DMS114 treated with DMSO at 0.1 percent for 48 hours (cell line): Measurements from ENCODE around the gene PCSK9.
A peak's percentile ranks its signal among the peaks of the same experiment; 100 is the strongest.

Source experiments
- DNase-seq: peaks from one replicate; lab custom pipeline; 2025; ENCODE audit not compliant: unreplicated experiment; lab: John Stamatoyannopoulos, UW

Gene PCSK9

DNA sequence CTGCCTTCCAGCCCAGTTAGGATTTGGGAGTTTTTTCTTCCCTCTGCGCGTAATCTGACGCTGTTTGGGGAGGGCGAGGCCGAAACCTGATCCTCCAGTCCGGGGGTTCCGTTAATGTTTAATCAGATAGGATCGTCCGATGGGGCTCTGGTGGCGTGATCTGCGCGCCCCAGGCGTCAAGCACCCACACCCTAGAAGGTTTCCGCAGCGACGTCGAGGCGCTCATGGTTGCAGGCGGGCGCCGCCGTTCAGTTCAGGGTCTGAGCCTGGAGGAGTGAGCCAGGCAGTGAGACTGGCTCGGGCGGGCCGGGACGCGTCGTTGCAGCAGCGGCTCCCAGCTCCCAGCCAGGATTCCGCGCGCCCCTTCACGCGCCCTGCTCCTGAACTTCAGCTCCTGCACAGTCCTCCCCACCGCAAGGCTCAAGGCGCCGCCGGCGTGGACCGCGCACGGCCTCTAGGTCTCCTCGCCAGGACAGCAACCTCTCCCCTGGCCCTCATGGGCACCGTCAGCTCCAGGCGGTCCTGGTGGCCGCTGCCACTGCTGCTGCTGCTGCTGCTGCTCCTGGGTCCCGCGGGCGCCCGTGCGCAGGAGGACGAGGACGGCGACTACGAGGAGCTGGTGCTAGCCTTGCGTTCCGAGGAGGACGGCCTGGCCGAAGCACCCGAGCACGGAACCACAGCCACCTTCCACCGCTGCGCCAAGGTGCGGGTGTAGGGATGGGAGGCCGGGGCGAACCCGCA, at the start of gene PCSK9:
Gene PCSK9 (plus strand): TSS at position 207 of the 741 bp plus-strand sequence. CDS start 290 bp downstream, at position 497.
- no peak for DNase-seq

GRCh38 chr1:54989968-54990810, 49.2 kb upstream of the PCSK9 start:
- DNase-seq: no peak

DNA sequence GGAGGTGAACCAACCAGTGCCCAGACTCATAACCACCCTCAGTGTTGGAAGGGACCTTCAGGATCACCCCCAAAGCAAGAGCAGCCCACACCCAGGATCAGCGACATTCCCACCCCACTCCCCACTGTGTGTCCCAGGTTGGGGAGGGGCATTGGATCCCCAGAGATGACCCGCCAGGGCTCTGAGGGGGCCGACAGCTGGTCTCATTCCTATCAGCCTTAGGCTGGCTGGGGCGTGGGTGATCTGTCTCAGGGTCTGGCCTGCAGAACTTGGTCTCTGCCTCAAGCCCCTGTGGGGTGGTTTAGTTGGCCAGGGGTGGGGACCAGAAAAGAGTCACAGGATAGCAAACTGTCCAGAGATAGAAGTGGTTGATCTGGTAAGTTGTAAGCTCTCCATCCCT, 48.4 kb upstream of the PCSK9 start:
- no peak for DNase-seq

GRCh38 chr1:54991939-54992338, 47.4 kb upstream of the PCSK9 start:
- no peak for DNase-seq

- no peak for DNase-seq
Measured at GRCh38 chr1:54993140-54993539, 46.2 kb upstream of the PCSK9 start.

GRCh38 chr1:54994355-54994990, 44.9 kb upstream of the PCSK9 start:
- no peak for DNase-seq

- no peak for DNase-seq
Measured at GRCh38 chr1:54995013-54995760, 44.2 kb upstream of the PCSK9 start.

- no peak for DNase-seq
Measured at GRCh38 chr1:54995835-54996234, 43.5 kb upstream of the PCSK9 start.

- peak; percentile 10 for DNase-seq
Measured at GRCh38 chr1:54996359-54996868, 42.9 kb upstream of the PCSK9 start.

- no peak for DNase-seq
Measured at GRCh38 chr1:54996869-54997710, 42.3 kb upstream of the PCSK9 start.

GRCh38 chr1:54997711-54997986, 41.7 kb upstream of the PCSK9 start:
- no peak for DNase-seq

DNA sequence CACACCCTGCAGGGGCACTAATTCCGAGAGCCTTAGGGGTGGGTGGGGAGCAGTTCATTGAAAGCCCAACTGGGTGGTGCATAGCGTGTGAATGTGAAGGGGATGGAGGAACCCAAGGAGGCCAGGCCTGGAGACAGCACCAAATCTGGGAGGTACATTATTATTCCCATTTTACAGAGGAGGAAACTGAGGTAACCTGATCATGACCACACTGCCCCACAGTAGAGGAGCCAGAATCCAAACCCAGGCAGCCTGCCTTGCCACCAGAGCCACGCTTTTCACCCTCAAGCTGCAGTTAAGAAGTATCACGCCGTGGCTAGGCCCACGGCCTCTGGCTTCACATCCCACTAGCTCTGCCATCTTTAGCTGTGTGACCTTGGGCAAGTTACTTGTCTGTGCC, 41.2 kb upstream of the PCSK9 start:
- no peak for DNase-seq

DNA sequence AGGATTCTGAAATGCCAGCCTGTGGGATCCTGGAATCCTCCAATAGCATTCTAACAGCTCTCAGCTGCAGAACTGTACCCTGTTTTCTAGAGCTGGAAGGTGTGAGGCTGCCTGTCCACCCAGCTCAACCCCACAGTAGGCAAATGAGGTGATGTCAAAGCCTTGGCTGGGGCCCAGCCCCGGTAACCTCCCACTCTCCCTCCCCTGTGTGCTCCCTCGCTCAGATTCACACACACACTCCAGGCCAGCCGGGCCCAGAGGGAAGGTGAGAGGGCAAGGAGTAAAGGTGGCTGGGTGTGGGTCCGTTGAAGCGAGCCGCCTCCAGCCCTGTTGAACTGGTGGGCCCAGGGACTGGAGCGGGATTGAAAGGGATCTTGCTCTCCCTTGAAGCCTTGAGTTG, 40.7 kb upstream of the PCSK9 start, which contains the start of gene BSND:
Gene BSND (plus strand): TSS at position 257 of the 400 bp plus-strand sequence. CDS start 254 bp downstream, outside the sequence.
- DNase-seq: no peak

- DNase-seq: no peak
Measured at GRCh38 chr1:55000110-55001085, 39.0 kb upstream of the PCSK9 start.

GRCh38 chr1:55001311-55001710, 38.0 kb upstream of the PCSK9 start:
- no peak for DNase-seq

GRCh38 chr1:55002686-55003085, 36.7 kb upstream of the PCSK9 start:
- DNase-seq: no peak

DNA sequence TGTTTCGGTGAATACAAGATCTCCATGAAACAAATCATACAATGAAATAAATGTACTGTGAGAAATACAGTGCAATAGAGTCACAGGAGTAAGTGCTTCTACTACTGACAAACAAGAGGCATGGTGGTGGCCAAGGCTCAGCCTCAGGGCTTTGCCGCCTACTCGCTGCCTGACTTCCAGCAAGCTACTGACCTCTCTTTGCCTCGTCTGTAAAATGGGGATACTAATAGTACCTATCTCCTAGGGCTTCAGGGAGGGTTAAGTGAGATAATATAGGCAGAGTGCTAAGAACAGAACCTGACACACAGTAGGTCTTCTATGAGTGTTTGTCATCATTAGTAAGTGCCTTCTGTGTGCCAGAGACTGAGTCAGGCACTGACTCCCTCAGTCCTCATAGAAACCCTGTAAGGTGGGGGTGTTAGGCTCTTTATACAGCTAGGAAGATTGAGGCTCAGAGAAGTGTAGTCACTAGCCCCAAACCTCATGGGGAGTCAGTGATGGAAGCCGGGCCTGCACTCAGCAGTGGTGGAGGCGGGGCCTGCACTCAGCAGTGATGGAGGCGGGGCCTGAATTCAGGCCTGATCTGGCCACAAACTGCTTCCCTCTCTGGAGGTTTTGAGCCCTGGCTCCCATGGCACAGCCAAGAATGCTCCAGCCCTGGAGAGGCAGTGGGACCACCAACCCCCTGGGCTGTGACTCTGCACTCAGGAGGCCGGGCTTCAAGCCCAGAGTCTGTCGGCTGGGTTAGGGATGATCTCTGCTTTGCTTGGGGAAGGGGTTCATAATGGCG, 33.8 kb upstream of the PCSK9 start:
- DNase-seq: no peak

DNA sequence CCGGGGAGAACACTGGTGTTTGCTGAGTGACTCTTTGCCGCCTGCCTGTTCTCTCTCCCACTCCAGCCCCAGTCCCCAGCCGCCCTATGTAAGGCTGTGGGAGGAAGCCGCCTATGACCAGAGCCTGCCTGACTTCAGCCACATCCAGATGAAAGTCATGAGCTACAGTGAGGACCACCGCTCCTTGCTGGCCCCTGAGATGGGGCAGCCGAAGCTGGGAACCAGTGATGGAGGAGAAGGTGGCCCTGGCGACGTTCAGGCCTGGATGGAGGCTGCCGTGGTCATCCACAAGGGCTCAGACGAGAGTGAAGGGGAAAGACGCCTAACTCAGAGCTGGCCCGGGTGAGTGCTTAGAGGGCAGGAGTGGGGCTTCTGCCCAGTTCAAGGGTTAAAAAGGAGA, 32.4 kb upstream of the PCSK9 start:
- no peak for DNase-seq
